ENCODE results near the gene HINT2. TPM values are rescaled to one million over a fixed set of nuclear protein-coding genes. Genes with fewer than 3 reads are reported as not detected.

The HINT2 gene
- 17.0 and 17.4 TPM in 2 replicates for total RNA-seq

- peaks cover 27% of the 10 kb centered on the region for H3K4me1 ChIP-seq (ENCODE audit: insufficient read depth, low read length)
- peaks cover 2% of the 10 kb centered on the region for H3K36me3 ChIP-seq (ENCODE audit: insufficient read depth, low read length)
- H3K9me3 ChIP-seq (ENCODE audit: low read depth, low read length), result no peaks in the 10 kb centered on the region
- H4K20me1 ChIP-seq (ENCODE audit: insufficient read depth, low read length), result no peaks in the 10 kb centered on the region
- H3K4me3 ChIP-seq (ENCODE audit: insufficient read depth, low read length), result peak within 1 kb of the TSS; percentile 83
- peak within 1 kb of the TSS; percentile 71 for H3K27ac ChIP-seq (ENCODE audit: low read depth, low read length)
- H3K79me2 ChIP-seq (ENCODE audit: insufficient read depth, low read length), result no peaks in the 10 kb centered on the region
- H2AFZ ChIP-seq (ENCODE audit: low read length), result peak within 1 kb of the TSS; percentile 93
- peak within 1 kb of the TSS; percentile 93 for H3K4me2 ChIP-seq (ENCODE audit: insufficient read depth, low read length)
- TF ChIP-seq CTCF (IDR thresholded peaks at IDR 0.05; ENCODE audit: extremely low read depth, low read depth, low read length), result no peak
- peak; percentile 99 for DNase-seq (ENCODE audit: insufficient read length, low spot score, missing footprints)
- H3K27me3 ChIP-seq (ENCODE audit: insufficient read depth, low read length), result no peaks in the 10 kb centered on the region
Observed at GRCh38 chr9:35814841-35815543, at the start of gene HINT2. Gene HINT2 (minus strand): TSS chr9:35815042. CDS start chr9:35814979, 63 bp downstream.

GRCh38 chr9:35863583-35863982, 48.7 kb upstream of the HINT2 start:
- Histone ChIP-seq H3K36me3 (ENCODE audit: insufficient read depth, low read length) (no peaks in the 10 kb centered on the region), H3K9me3 (ENCODE audit: low read depth, low read length) (no peaks in the 10 kb centered on the region), H4K20me1 (ENCODE audit: insufficient read depth, low read length) (no peaks in the 10 kb centered on the region), H3K79me2 (ENCODE audit: insufficient read depth, low read length) (no peaks in the 10 kb centered on the region), H3K4me3 (ENCODE audit: insufficient read depth, low read length) (no peak overlapping the region), H2AFZ (ENCODE audit: low read length) (no peak overlapping the region), H3K4me1 (ENCODE audit: insufficient read depth, low read length) (peaks cover 6% of the 10 kb centered on the region), H3K4me2 (ENCODE audit: insufficient read depth, low read length) (no peak overlapping the region), H3K27me3 (ENCODE audit: insufficient read depth, low read length) (peaks cover 37% of the 10 kb centered on the region), H3K27ac (ENCODE audit: low read depth, low read length) (no peak overlapping the region)
- DNase-seq (ENCODE audit: insufficient read length, low spot score, missing footprints), result no peak
- no peak for TF ChIP-seq CTCF (IDR thresholded peaks at IDR 0.05; ENCODE audit: extremely low read depth, low read depth, low read length)

- no peak overlapping the region for H2AFZ ChIP-seq (ENCODE audit: low read length)
- no peak for DNase-seq (ENCODE audit: insufficient read length, low spot score, missing footprints)
- H4K20me1 ChIP-seq (ENCODE audit: insufficient read depth, low read length), result no peaks in the 10 kb centered on the region
Observed at GRCh38 chr9:35862328-35862727, 47.5 kb upstream of the HINT2 start.

More at GRCh38 chr9:35862328-35862727, 47.5 kb upstream of the HINT2 start:
- no peak overlapping the region for H3K4me2 ChIP-seq (ENCODE audit: insufficient read depth, low read length)
- H3K36me3 ChIP-seq (ENCODE audit: insufficient read depth, low read length), result no peaks in the 10 kb centered on the region
- H3K4me1 ChIP-seq (ENCODE audit: insufficient read depth, low read length), result peaks cover 6% of the 10 kb centered on the region
- H3K27me3 ChIP-seq (ENCODE audit: insufficient read depth, low read length), result peaks cover 37% of the 10 kb centered on the region
- H3K27ac ChIP-seq (ENCODE audit: low read depth, low read length), result no peak overlapping the region
- no peaks in the 10 kb centered on the region for H3K9me3 ChIP-seq (ENCODE audit: low read depth, low read length)
- TF ChIP-seq CTCF (IDR thresholded peaks at IDR 0.05; ENCODE audit: extremely low read depth, low read depth, low read length), result no peak
- H3K4me3 ChIP-seq (ENCODE audit: insufficient read depth, low read length), result no peak overlapping the region
- no peaks in the 10 kb centered on the region for H3K79me2 ChIP-seq (ENCODE audit: insufficient read depth, low read length)

Data from osteoblast (primary cell).